Measurements from ENCODE around the gene NOC4L.

DNA sequence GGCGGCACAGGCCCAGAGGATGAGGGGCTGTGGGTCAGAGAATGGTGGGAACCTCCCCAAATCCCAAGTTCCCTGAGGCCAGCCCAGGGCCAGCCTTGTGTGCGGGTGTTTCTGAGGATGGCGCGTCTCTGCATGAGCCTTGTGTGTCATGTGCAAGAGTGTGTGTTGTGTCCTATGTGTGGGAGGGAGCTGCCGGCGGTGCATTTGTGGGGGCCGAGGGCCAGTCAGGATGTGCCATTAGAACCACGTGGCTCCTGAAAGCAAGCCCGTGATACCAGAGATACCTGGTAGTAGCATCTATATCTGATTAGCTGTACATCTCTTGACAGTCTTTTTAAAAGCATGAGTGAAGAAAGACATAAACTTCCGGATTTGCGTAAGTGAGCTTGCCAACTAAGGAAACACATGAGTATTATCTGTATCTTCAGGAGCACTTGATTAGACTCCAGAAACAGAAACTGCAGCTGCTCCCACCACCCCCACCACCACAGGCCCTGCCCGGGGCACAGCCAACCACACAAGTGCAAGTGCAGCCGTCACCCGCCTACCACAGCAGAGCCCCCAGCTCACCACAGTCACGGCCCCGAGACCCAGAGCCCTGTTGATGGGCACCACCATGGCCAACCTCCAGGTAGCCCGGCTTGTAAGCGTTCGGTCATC is 19.4 kb upstream of the NOC4L start:
- TF ChIP-seq POLR2A (IDR thresholded peaks at IDR 0.05): no peak
- TF ChIP-seq, protein P1, sequence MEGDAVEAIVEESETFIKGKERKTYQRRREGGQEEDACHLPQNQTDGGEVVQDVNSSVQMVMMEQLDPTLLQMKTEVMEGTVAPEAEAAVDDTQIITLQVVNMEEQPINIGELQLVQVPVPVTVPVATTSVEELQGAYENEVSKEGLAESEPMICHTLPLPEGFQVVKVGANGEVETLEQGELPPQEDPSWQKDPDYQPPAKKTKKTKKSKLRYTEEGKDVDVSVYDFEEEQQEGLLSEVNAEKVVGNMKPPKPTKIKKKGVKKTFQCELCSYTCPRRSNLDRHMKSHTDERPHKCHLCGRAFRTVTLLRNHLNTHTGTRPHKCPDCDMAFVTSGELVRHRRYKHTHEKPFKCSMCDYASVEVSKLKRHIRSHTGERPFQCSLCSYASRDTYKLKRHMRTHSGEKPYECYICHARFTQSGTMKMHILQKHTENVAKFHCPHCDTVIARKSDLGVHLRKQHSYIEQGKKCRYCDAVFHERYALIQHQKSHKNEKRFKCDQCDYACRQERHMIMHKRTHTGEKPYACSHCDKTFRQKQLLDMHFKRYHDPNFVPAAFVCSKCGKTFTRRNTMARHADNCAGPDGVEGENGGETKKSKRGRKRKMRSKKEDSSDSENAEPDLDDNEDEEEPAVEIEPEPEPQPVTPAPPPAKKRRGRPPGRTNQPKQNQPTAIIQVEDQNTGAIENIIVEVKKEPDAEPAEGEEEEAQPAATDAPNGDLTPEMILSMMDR (IDR thresholded peaks at IDR 0.05 in 8 of 11, conservative IDR thresholded peaks at IDR 0.05 in 3 of 11): no peak

Data from spleen (tissue), 7 donors.